HG03095 (cell line): ENCODE measurements around the gene UBE2E1.
"Not testable (repeated sequence)": the region's sequence is repeated elsewhere in the genome, so short reads cannot be mapped to it uniquely, and the experiment has no call there.

ENCODE experiments used
- ATAC-seq: cut with Tn5 transposase; IDR thresholded peaks from one replicate; pipeline ENCODE4 v1.9.1; 2021; ENCODE audit warnings: moderate library complexity; ENCODE audit not compliant: unreplicated experiment

The UBE2E1 gene

GRCh38 chr3:23876923-23877322, 71.2 kb downstream of the UBE2E1 start:
- no peak for ATAC-seq

GRCh38 chr3:23877329-23877980, 71.7 kb downstream of the UBE2E1 start:
- no peak for ATAC-seq

- ATAC-seq: no peak
These were observed 73.7 kb downstream of the UBE2E1 start for GRCh38 chr3:23879485-23879884.

- no peak for ATAC-seq
These were observed 75.1 kb downstream of the UBE2E1 start for GRCh38 chr3:23880703-23881339.

- ATAC-seq: not testable (repeated sequence)
These were observed 76.2 kb downstream of the UBE2E1 start for GRCh38 chr3:23881993-23882392.

- no peak for ATAC-seq
These were observed 76.7 kb downstream of the UBE2E1 start for GRCh38 chr3:23882487-23882918.

- ATAC-seq: no peak
These were observed 78.7 kb downstream of the UBE2E1 start for GRCh38 chr3:23884481-23884880.

GRCh38 chr3:23885210-23885609, 79.5 kb downstream of the UBE2E1 start:
- no peak for ATAC-seq

- ATAC-seq: no peak
These were observed 80.6 kb downstream of the UBE2E1 start for GRCh38 chr3:23886311-23886710.

- ATAC-seq: no peak
These were observed 83.0 kb downstream of the UBE2E1 start for GRCh38 chr3:23888617-23889228.

- no peak for ATAC-seq
These were observed 83.6 kb downstream of the UBE2E1 start for GRCh38 chr3:23889386-23889785.

- no peak for ATAC-seq
These were observed 84.2 kb downstream of the UBE2E1 start for GRCh38 chr3:23889950-23890349.

GRCh38 chr3:23894254-23895061, 88.7 kb downstream of the UBE2E1 start:
- no peak for ATAC-seq

GRCh38 chr3:23895181-23895580, 89.4 kb downstream of the UBE2E1 start:
- ATAC-seq: no peak

GRCh38 chr3:23900744-23901143, 95.0 kb downstream of the UBE2E1 start:
- ATAC-seq: no peak

GRCh38 chr3:23904545-23904944, 98.8 kb downstream of the UBE2E1 start:
- ATAC-seq: no peak

- no peak for ATAC-seq
These were observed 103.6 kb downstream of the UBE2E1 start for GRCh38 chr3:23909341-23909740.

GRCh38 chr3:23911397-23911796, 105.6 kb downstream of the UBE2E1 start:
- no peak for ATAC-seq

GRCh38 chr3:23912335-23912734, 106.6 kb downstream of the UBE2E1 start:
- not testable (repeated sequence) for ATAC-seq

GRCh38 chr3:23913182-23913581, 107.4 kb downstream of the UBE2E1 start:
- ATAC-seq: no peak
